ENCODE data around the gene MFSD12.

DNA sequence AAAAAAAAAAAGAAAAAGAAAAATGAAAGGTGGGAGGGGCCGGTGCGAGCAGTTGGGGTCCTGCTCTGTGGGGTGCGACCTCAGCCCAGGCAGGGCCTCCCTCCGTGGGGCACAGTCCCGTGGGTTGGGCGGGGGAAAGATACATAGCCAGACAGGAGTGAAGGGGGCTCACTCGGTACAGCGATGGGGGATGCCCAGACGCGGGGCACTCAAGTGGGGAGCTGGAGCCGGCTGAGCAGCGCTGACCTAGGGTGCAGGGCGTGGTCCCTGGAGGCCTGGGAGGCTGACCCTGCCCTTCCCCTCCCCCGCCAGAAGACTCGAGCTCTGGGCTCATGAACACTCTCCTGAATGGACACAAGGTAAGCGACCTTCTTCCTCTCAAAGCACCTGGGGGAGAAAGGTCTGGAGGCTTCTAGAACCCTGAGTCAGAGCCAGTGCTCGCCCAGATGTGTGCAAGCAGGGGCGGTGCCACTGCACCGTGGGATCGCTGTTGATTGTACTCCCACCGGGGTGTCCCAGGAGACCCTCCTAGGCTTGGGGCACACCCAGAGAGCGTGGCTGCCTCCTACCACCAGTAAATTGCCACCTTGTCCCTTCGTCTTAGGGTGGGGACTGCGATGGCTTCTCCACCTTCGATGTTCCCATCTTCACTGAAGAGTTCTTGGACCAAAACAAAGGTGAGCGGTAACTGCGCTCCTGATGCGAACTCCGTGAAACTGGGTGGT is 18.7 kb upstream of the MFSD12 start:
- TF ChIP-seq, protein P1, sequence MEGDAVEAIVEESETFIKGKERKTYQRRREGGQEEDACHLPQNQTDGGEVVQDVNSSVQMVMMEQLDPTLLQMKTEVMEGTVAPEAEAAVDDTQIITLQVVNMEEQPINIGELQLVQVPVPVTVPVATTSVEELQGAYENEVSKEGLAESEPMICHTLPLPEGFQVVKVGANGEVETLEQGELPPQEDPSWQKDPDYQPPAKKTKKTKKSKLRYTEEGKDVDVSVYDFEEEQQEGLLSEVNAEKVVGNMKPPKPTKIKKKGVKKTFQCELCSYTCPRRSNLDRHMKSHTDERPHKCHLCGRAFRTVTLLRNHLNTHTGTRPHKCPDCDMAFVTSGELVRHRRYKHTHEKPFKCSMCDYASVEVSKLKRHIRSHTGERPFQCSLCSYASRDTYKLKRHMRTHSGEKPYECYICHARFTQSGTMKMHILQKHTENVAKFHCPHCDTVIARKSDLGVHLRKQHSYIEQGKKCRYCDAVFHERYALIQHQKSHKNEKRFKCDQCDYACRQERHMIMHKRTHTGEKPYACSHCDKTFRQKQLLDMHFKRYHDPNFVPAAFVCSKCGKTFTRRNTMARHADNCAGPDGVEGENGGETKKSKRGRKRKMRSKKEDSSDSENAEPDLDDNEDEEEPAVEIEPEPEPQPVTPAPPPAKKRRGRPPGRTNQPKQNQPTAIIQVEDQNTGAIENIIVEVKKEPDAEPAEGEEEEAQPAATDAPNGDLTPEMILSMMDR (IDR thresholded peaks at IDR 0.05) = no peak
- TF ChIP-seq POLR2A (IDR thresholded peaks at IDR 0.05) (no peak), EP300 (IDR thresholded peaks at IDR 0.05) (no peak)
